ENCODE results near the gene CEL.
"Not testable (repeated sequence)": the region's sequence is repeated elsewhere in the genome, so short reads cannot be mapped to it uniquely, and the experiment has no call there.

The CEL gene

GRCh38 chr9:133040892-133041479 is 20.8 kb upstream of the CEL start:
- TF ChIP-seq, protein P1, sequence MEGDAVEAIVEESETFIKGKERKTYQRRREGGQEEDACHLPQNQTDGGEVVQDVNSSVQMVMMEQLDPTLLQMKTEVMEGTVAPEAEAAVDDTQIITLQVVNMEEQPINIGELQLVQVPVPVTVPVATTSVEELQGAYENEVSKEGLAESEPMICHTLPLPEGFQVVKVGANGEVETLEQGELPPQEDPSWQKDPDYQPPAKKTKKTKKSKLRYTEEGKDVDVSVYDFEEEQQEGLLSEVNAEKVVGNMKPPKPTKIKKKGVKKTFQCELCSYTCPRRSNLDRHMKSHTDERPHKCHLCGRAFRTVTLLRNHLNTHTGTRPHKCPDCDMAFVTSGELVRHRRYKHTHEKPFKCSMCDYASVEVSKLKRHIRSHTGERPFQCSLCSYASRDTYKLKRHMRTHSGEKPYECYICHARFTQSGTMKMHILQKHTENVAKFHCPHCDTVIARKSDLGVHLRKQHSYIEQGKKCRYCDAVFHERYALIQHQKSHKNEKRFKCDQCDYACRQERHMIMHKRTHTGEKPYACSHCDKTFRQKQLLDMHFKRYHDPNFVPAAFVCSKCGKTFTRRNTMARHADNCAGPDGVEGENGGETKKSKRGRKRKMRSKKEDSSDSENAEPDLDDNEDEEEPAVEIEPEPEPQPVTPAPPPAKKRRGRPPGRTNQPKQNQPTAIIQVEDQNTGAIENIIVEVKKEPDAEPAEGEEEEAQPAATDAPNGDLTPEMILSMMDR (IDR thresholded peaks at IDR 0.05; ENCODE audit: borderline replicate concordance, insufficient read depth, low read depth, low read length), result peak; percentile 60
- H3K4me3 ChIP-seq (ENCODE audit: low read depth, low read length), result not testable (repeated sequence)

- TF ChIP-seq, protein P1 (IDR thresholded peaks at IDR 0.05; ENCODE audit: borderline replicate concordance, insufficient read depth, low read depth, low read length), result no peak
- no peak overlapping the region for H3K4me3 ChIP-seq (ENCODE audit: low read depth, low read length)
Observed at GRCh38 chr9:133041958-133042357, 19.8 kb upstream of the CEL start.

DNA sequence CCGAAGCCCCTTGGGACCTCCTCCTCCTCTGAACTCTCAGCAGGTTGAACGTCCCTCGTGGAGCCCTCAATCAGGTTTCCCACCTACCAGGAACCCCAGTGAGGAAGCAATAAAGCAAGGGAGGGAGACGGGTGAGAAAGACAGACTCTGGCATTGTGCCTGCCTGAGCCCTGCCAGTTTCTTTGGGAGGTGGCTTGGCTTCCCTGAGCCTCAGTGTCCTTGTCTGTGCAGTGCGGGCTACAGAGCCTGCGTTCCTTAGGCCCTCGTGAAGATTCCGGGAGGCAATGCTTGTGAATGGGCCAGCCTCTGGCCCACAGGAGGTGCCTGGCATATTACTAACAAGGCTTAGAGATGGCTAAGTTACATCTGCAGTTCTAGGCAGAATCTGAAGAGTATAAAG is 19.1 kb upstream of the CEL start:
- H3K4me3 ChIP-seq (ENCODE audit: low read depth, low read length), result no peak overlapping the region
- TF ChIP-seq, protein P1 (IDR thresholded peaks at IDR 0.05; ENCODE audit: borderline replicate concordance, insufficient read depth, low read depth, low read length), result no peak

DNA sequence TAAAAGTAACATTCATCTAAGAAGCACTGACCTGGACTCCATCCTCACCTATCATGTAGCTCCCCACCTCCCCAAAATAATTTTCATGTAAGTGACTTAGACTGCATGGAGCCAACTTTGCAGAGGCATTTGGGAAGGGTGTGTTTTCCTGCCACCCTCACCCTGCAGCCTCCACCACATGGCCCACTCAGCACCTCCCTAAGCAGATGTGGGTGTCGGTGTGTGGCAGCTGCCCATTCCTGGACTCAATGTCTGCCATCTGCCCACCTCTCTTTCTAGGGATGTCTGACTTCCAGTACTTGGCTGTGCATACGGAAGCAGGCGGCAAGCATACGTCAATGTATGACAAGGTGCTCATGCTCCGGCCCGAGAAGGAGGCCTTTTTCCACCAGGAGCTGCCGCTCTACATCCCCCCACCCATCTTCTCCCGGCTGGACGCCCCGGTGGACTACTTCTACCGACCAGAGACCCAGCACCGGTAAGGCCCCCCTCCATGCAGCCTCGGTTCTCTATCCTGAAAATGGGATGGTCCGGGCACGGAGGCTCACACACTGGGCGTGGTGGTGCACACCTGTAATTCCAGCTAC is 18.2 kb upstream of the CEL start:
- TF ChIP-seq, protein P1 (IDR thresholded peaks at IDR 0.05; ENCODE audit: borderline replicate concordance, insufficient read depth, low read depth, low read length), result no peak
- H3K4me3 ChIP-seq (ENCODE audit: low read depth, low read length), result no peak overlapping the region

DNA sequence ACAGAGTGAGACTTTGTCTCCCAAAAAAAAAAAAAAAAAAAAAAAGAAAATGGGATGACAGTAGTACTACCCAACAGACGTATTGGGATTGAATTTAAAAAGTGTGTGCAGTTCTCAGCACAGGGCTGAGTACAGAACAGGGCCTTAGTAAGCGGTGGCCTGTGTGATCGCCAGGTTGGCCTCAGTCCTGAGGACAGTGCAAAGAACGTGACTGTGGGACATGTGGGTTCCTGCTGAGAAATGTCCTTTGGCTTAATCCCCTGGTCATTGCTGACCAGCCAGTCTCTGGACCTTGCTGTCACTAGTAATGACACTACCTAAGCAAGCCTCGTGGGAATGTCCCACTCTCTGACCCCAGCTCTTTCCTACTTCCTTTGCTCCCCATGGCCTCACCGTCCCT is 17.7 kb upstream of the CEL start:
- TF ChIP-seq, protein P1 (IDR thresholded peaks at IDR 0.05; ENCODE audit: borderline replicate concordance, insufficient read depth, low read depth, low read length), result no peak
- H3K4me3 ChIP-seq (ENCODE audit: low read depth, low read length), result no peak overlapping the region

DNA sequence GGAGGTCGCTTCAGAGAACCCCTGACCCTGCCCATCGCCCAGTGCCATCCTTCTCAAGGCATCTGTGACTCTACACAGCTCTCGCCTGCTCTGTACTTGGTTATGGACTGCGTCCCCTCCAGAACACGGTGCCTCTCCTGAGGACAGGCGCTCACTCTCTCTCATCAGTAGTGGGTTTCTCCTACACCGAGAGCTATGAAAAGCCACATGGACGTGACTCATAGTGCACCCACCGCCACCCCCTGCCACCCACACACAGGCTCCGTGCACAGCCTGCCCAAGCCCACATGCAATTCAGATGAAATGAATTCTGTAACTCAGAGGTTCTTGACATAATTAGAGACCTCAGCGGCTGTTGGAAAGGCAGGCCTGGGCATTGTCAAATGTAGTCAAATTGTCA is 17.1 kb upstream of the CEL start:
- H3K4me3 ChIP-seq (ENCODE audit: low read depth, low read length), result no peak overlapping the region
- TF ChIP-seq, protein P1 (IDR thresholded peaks at IDR 0.05; ENCODE audit: borderline replicate concordance, insufficient read depth, low read depth, low read length), result no peak

DNA sequence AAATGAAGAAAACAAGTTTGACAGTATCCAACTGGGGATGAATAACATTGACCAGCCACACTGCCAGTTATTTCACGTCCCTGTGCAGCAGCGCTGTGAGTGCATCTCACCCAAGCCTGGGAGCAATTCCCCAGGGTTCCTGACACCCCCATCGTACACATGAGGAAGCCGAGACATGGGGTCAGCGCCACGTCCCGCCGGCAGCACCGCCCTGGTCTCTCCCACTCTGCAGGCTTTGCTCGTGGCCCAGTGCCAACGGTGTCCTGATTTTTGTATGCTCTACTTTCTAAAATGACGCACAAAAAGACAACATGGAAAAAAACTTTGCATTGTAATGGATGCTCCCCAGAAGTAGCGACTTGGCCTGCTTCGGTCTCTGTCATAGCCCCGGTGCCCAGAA is 16.6 kb upstream of the CEL start:
- no peak overlapping the region for H3K4me3 ChIP-seq (ENCODE audit: low read depth, low read length)
- TF ChIP-seq, protein P1 (IDR thresholded peaks at IDR 0.05; ENCODE audit: borderline replicate concordance, insufficient read depth, low read depth, low read length), result no peak

All from GM12875 (cell line).